Calu3 (cell line): ENCODE measurements around the gene RXRB. TPM values are rescaled to one million over a fixed set of nuclear protein-coding genes. Genes with fewer than 3 reads are reported as not detected.

Experiments used
- BruUV-seq: library from RNA; stranded (reverse); fragments of 400-500 nt; replicated peaks from 2 replicates; lab custom pipeline; 2021; lab: Mats Ljungman, UMichigan
- CTCF ChIA-PET: fragments of 300-600 bp; sonication (Branson Sonifier 250); formaldehyde crosslinking; loops from one replicate; lab custom pipeline; 2022; ENCODE audit warnings: antibody characterized with exemption; lab: Charles Lee
- DNase-seq: peaks from one replicate; pipeline ENCODE4 v3.0.0; 2022
- H3K27ac Mint-ChIP-seq: one replicate; pipeline ENCODE4 v1.8.0; 2022; ENCODE audit warnings: mixed read lengths; ENCODE audit not compliant: unreplicated experiment
- H3K27me3 Mint-ChIP-seq: one replicate; pipeline ENCODE4 v1.8.0; 2022; ENCODE audit warnings: mixed read lengths; ENCODE audit not compliant: unreplicated experiment
- H3K36me3 Mint-ChIP-seq: one replicate; pipeline ENCODE4 v1.8.0; 2022; ENCODE audit warnings: mild to moderate bottlenecking, moderate library complexity, mixed read lengths; ENCODE audit not compliant: insufficient read depth, unreplicated experiment
- H3K4me1 Mint-ChIP-seq: one replicate; pipeline ENCODE4 v1.8.0; 2022; ENCODE audit warnings: mild to moderate bottlenecking, low read depth, mixed read lengths; ENCODE audit not compliant: unreplicated experiment
- H3K4me3 Mint-ChIP-seq: one replicate; pipeline ENCODE4 v1.8.0; 2022; ENCODE audit warnings: mild to moderate bottlenecking, low read depth, moderate library complexity, mixed read lengths; ENCODE audit not compliant: unreplicated experiment
- H3K9me3 Mint-ChIP-seq: one replicate; pipeline ENCODE4 v1.8.0; 2022; ENCODE audit warnings: low read depth, mixed read lengths; ENCODE audit not compliant: unreplicated experiment
- intact Hi-C: fragments of 100-400 bp; cut with micrococcal nuclease; formaldehyde crosslinking; loops from one replicate; pipeline ENCODE4 v1.10.0; 2022; ENCODE audit not compliant: unreplicated experiment
- total RNA-seq: library from RNA; stranded (reverse); gene quantifications from 2 replicates; pipeline ENCODE4 v1.2.3, GENCODE V29; 2022
- TF ChIP-seq, protein P1 (sequence below): fragments of 200-600 bp; IDR thresholded peaks from one replicate; pipeline ENCODE4 v1.8.0; 2022; ENCODE audit warnings: antibody characterized with exemption; ENCODE audit not compliant: unreplicated experiment

The RXRB gene
- total RNA-seq, 1 experiment from 2014 or later: 78.3 TPM

DNA sequence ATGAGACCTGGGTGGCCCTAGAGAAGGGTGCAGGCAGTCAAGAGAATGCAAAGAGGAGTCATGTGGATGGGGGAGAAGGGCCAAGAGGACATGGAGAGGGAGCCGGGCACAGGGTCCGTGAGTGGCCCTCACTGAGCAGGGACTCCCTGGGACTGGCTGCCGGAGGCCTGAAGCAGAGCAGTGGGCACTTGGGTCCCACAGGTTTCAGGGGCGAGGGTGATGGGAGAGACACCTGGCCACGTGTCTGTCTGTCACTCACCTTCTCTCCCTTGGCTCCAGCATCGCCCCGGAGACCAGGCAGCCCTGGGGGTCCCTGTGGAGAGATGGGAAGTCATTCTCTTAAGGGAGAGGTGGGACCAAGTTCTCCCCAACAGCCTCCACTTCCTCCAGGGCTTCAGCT lies 33.7 kb downstream of the RXRB start:
- Mint-ChIP-seq H3K9me3 (no peaks in the 10 kb centered on the region), H3K27me3 (peaks cover 87% of the 10 kb centered on the region), H3K4me1 (peaks cover 5% of the 10 kb centered on the region), H3K36me3 (peaks cover 3% of the 10 kb centered on the region), H3K4me3 (no peak overlapping the region), H3K27ac (no peak overlapping the region)
- CTCF ChIA-PET: no interaction called here
- DNase-seq: no peak
- TF ChIP-seq, protein P1, sequence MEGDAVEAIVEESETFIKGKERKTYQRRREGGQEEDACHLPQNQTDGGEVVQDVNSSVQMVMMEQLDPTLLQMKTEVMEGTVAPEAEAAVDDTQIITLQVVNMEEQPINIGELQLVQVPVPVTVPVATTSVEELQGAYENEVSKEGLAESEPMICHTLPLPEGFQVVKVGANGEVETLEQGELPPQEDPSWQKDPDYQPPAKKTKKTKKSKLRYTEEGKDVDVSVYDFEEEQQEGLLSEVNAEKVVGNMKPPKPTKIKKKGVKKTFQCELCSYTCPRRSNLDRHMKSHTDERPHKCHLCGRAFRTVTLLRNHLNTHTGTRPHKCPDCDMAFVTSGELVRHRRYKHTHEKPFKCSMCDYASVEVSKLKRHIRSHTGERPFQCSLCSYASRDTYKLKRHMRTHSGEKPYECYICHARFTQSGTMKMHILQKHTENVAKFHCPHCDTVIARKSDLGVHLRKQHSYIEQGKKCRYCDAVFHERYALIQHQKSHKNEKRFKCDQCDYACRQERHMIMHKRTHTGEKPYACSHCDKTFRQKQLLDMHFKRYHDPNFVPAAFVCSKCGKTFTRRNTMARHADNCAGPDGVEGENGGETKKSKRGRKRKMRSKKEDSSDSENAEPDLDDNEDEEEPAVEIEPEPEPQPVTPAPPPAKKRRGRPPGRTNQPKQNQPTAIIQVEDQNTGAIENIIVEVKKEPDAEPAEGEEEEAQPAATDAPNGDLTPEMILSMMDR: no peak
- intact Hi-C loops: no loop called here
- no TSS peak for BruUV-seq

- no peak for DNase-seq
- peaks cover 10% of the 10 kb centered on the region for H3K4me1 Mint-ChIP-seq
- H3K9me3 Mint-ChIP-seq: no peaks in the 10 kb centered on the region
- intact Hi-C loops: no loop called here
- peaks cover 92% of the 10 kb centered on the region for H3K27me3 Mint-ChIP-seq
- peaks cover 7% of the 10 kb centered on the region for H3K36me3 Mint-ChIP-seq
- BruUV-seq: no TSS peak
- CTCF ChIA-PET: no interaction called here
- H3K27ac Mint-ChIP-seq: no peak overlapping the region
- H3K4me3 Mint-ChIP-seq: no peak overlapping the region
- TF ChIP-seq, protein P1: no peak
These were observed 34.1 kb downstream of the RXRB start for GRCh38 chr6:33166363-33166762.

DNA sequence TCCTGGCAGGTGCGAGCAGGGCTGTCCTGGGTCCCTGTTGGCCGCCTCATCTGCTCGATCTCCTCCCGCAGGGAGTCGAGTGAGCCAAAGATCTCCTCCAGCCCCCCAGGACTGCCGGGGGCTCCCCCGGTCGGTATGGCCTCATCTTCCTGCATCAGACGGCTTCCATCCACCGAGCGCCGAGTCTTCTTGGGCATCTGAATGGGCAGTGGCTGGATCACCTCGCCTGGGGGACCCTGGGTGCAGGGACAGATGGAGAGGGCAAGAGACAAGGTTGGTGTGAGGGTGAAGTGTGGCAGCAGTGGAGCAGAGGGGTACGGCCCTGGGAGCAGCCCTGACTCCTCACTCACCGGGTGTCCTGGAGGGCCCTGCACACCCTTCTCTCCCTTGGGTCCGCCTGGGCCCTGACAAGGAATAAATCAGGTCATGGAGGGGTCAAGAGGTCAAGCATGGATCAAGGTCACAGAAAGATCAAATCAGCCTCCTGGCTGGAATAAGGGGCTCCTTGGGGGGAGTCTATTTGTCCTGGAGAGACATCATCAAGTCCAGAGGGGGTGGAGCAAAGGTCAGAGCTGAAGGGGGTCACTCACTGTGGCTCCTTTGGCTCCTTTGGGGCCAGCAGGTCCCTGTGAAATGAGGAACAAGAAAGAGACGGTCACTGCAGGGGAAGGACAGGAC lies 34.7 kb downstream of the RXRB start:
- Mint-ChIP-seq H3K36me3 (peaks cover 10% of the 10 kb centered on the region), H3K9me3 (no peaks in the 10 kb centered on the region), H3K27ac (no peak overlapping the region), H3K4me3 (no peak overlapping the region), H3K27me3 (peaks cover 96% of the 10 kb centered on the region), H3K4me1 (peaks cover 16% of the 10 kb centered on the region)
- TF ChIP-seq, protein P1: no peak
- DNase-seq: no peak
- no TSS peak for BruUV-seq
- CTCF ChIA-PET: no interaction called here
- intact Hi-C loops: no loop called here

GRCh38 chr6:33164665-33165373 lies 35.6 kb downstream of the RXRB start:
- Mint-ChIP-seq H3K36me3 (peaks cover 10% of the 10 kb centered on the region), H3K27me3 (peaks cover 87% of the 10 kb centered on the region)
- intact Hi-C loops: loop anchor here (5.0 kb wide), 1 partner anchor 48 kb away; no protein-coding TSS in a partner anchor

More at GRCh38 chr6:33164665-33165373, 35.6 kb downstream of the RXRB start:
- H3K27ac Mint-ChIP-seq: no peak overlapping the region
- TF ChIP-seq, protein P1: no peak
- CTCF ChIA-PET: interaction anchor here (0.6 to 1.4 kb wide), 2 partner anchors 124 to 648 kb away, joined by 3 to 4 read pairs; partner anchors contain the start of genes PFDN6 and WDR46
- no peaks in the 10 kb centered on the region for H3K9me3 Mint-ChIP-seq
- DNase-seq: no peak
- no TSS peak for BruUV-seq
- H3K4me1 Mint-ChIP-seq: peaks cover 16% of the 10 kb centered on the region
- no peak overlapping the region for H3K4me3 Mint-ChIP-seq
